ENCODE results near the gene NUDT7. TPM values are rescaled to one million over a fixed set of nuclear protein-coding genes. Genes with fewer than 3 reads are reported as not detected.

NUDT7 gene
- total RNA-seq (11.8 and 12.2 TPM in 2 replicates), polyA plus RNA-seq (21.9 and 42.6 TPM in 2 replicates)

GRCh38 chr16:77722309-77723107 is at the start of gene NUDT7:
Gene NUDT7, plus strand, starts transcription at chr16:77722514. Its CDS starts 69 bp downstream, at chr16:77722583.
- peak; percentile 18 for TF ChIP-seq CTCF (IDR thresholded peaks at IDR 0.05; ENCODE audit: low read depth, low read length)
- H3K4me1 ChIP-seq (ENCODE audit: low read depth), result peaks cover 6% of the 10 kb centered on the region
- H3K27me3 ChIP-seq, result no peaks in the 10 kb centered on the region
- H3K27ac ChIP-seq, result peak within 1 kb of the TSS; percentile 83
- no peaks in the 10 kb centered on the region for H3K36me3 ChIP-seq
- no peaks in the 10 kb centered on the region for H3K9me3 ChIP-seq (ENCODE audit: low read depth)
- H3K4me3 ChIP-seq, result peak within 1 kb of the TSS; percentile 41
- DNase-seq (ENCODE audit: low read depth in 1 of 2, low spot score in 1 of 2), result peak; percentile 98 to 99

GRCh38 chr16:77674888-77675287 is 47.4 kb upstream of the NUDT7 start:
- TF ChIP-seq CTCF (IDR thresholded peaks at IDR 0.05; ENCODE audit: low read depth, low read length), result no peak
- Histone ChIP-seq H3K27me3 (peaks cover 6% of the 10 kb centered on the region), H3K9me3 (ENCODE audit: low read depth) (no peaks in the 10 kb centered on the region), H3K27ac (no peak overlapping the region), H3K4me3 (no peak overlapping the region), H3K36me3 (no peaks in the 10 kb centered on the region), H3K4me1 (ENCODE audit: low read depth) (no peaks in the 10 kb centered on the region)
- DNase-seq (ENCODE audit: low read depth in 1 of 2, low spot score in 1 of 2), result peak in 1 of 2 donors; percentile 7

DNA sequence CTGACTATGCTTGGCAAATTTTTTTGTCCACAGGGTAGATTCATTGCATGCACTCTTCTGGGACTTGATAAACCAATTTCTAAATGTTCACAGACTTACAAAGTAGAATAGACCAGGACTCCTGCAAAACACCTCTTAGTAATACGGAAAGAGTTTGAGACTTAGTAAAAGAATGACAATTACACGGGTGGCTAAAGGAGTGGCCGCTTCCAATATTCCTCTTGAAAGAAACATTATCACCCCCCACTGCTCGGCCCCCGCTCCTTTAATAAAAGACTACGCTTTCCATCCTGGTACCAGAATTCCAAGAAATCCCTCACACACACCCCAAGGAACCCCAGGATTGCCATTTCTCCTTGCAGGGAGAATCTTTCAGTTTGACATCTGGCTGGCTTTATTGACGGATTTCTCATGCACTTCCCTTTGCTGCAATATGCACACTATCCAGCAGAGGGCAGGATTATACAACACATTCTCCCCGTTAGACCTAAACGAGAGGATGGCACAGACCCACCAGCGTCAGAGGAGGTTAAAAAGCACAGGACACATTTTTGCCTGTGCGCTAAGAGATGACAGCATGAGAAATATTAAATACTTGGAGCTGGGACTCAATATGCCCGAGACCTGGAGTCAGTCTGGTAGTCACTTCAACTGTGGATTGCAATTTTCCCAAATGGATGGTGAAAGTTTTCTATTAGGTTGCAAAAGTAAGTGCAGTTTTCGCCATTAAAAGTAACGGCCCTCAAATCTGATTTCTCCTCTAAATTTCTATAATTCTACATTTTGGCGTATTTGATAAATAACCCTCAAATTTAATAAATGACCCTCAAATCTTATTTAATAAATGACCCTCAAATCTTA is 46.6 kb upstream of the NUDT7 start:
- TF ChIP-seq CTCF (IDR thresholded peaks at IDR 0.05; ENCODE audit: low read depth, low read length), result peak; percentile 90
- H3K36me3 ChIP-seq, result no peaks in the 10 kb centered on the region
- H3K4me1 ChIP-seq (ENCODE audit: low read depth), result no peaks in the 10 kb centered on the region
- H3K9me3 ChIP-seq (ENCODE audit: low read depth), result no peaks in the 10 kb centered on the region
- peaks cover 6% of the 10 kb centered on the region for H3K27me3 ChIP-seq
- DNase-seq (ENCODE audit: low read depth in 1 of 2, low spot score in 1 of 2), result peak; percentile 81
- no peak overlapping the region for H3K4me3 ChIP-seq
- no peak overlapping the region for H3K27ac ChIP-seq

DNA sequence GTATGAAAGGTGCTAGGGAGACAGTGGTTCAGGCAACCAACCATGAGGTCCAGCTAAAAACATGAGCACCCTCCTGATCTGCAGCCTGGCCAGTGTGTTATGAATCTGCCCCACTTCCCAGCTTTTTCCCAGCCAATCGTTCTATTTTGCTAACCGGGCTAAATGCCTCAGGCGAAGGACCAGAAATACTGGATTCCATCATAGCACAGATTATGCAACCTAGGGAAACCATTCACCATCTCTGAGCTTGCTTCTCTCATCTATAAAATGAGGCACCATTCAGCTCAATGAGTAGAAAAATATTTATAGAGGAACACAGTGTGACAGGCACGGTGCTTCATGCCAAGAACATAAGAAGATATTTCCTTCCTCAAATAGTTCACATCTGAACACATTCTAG is 45.2 kb upstream of the NUDT7 start:
- Histone ChIP-seq H3K36me3 (no peaks in the 10 kb centered on the region), H3K27ac (no peak overlapping the region), H3K9me3 (ENCODE audit: low read depth) (no peaks in the 10 kb centered on the region), H3K4me1 (ENCODE audit: low read depth) (no peaks in the 10 kb centered on the region), H3K27me3 (peaks cover 6% of the 10 kb centered on the region), H3K4me3 (no peak overlapping the region)
- TF ChIP-seq CTCF (IDR thresholded peaks at IDR 0.05; ENCODE audit: low read depth, low read length), result no peak
- DNase-seq (ENCODE audit: low read depth in 1 of 2, low spot score in 1 of 2), result no peak

DNA sequence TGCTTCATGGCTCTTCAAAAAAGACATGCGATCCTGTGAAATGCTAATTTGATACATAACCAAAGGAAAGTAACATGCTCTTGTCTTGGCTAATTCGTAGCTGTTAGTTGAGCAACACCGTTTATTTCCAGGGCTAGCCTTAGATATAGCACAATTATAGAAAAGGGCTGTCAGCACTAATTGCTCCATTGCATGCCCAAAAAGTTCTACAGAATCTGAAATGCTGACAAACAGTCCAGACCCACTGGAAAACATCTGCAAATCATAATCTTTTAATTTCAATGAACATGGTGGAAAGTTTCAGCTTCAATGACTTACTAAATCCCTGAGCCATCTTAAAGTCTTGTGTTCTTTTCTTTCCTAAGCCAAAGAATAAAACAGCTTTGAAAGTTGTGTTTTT is 42.9 kb upstream of the NUDT7 start:
- no peak overlapping the region for H3K4me3 ChIP-seq
- H3K9me3 ChIP-seq (ENCODE audit: low read depth), result no peaks in the 10 kb centered on the region
- no peak for DNase-seq (ENCODE audit: low read depth in 1 of 2, low spot score in 1 of 2)
- H3K36me3 ChIP-seq, result no peaks in the 10 kb centered on the region
- H3K4me1 ChIP-seq (ENCODE audit: low read depth), result no peaks in the 10 kb centered on the region
- peaks cover 6% of the 10 kb centered on the region for H3K27me3 ChIP-seq
- TF ChIP-seq CTCF (IDR thresholded peaks at IDR 0.05; ENCODE audit: low read depth, low read length), result no peak
- no peak overlapping the region for H3K27ac ChIP-seq

Data from cardiac muscle cell (in vitro differentiated cells and primary cell).